HG03175 (cell line): ENCODE measurements around the gene FAM163B.
"Not testable (repeated sequence)": the region's sequence is repeated elsewhere in the genome, so short reads cannot be mapped to it uniquely, and the experiment has no call there.

Experiments used
- ATAC-seq: cut with Tn5 transposase; IDR thresholded peaks from one replicate; pipeline ENCODE4 v1.9.1; 2021; ENCODE audit warnings: mild to moderate bottlenecking, moderate library complexity; ENCODE audit not compliant: unreplicated experiment

FAM163B gene

DNA sequence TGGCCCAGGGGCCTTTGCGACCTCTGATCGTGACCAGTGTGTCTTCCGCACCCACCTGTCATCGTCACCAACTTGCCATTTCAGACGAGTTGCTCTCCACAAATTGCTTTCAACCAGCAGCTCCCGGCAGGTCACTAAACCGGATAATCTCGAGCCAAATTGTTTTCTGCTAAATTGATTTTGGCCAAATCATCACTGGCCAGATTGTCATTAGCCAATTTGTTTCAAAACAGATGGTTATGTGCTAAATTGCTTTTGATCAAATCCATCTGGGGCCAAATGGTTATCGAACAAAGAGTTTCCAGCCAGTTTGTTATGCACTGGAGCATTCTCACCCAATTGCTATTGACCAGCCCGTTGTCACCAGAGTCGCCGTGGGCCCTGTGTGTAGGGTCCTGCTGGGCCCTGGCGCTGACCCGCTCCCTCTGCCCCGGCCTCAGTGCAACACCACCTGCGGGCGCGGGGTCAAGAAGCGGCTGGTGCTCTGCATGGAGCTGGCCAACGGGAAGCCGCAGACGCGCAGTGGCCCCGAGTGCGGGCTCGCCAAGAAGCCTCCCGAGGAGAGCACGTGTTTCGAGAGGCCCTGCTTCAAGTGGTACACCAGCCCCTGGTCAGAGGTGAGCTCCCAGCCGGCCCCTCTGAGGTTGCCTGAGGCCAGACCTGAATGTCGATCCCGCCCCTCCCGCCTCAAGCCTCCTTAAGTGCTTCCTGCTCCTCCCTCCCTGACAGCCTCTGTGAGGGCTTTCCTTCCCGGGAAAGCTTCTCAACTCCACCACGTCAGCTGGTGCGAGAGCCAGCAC lies 39.1 kb downstream of the FAM163B start:
- no peak for ATAC-seq

DNA sequence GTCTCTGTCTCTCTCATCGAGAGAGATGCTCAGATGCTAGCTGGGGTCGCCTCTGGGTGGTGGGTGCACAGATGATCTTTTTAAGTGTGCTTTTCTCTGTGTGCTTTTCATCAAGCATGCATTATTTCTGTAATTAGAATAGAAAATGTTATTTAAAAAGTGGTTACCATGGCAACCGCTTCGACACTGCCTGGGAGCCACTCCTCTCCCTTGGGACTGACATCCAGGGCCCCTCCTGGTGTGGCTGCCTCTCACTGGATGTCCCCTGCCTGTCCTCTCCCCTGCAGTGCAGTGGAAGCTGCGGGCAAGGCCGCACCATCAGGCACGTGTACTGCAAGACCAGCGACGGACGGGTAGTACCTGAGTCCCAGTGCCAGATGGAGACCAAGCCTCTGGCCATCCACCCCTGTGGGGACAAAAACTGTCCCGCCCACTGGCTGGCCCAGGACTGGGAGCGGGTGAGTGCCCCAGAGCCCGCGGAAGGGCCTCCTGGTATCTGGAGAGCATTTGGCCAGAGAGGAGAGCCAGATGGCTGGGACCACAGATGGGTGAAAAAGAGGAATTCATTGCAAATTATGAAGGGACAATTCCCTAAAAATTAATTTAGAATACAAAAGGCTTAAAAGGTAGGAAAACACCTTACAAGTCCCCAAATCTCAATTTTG lies 39.9 kb downstream of the FAM163B start:
- ATAC-seq = no peak

DNA sequence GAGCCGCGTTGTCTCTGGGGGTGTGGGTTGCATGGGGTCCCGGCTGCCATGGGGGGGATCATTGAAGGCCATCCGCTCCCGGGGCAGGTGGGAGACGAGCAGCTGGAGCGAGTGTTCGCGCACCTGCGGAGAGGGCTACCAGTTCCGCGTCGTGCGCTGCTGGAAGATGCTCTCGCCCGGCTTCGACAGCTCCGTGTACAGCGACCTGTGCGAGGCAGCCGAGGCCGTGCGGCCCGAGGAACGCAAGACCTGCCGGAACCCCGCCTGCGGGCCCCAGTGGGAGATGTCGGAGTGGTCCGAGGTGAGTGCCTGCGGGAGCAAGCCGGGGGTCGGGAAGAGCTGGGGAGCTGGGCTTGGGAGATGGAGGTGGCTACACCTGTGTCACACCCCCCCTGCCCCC lies 41.0 kb downstream of the FAM163B start:
- no peak for ATAC-seq

DNA sequence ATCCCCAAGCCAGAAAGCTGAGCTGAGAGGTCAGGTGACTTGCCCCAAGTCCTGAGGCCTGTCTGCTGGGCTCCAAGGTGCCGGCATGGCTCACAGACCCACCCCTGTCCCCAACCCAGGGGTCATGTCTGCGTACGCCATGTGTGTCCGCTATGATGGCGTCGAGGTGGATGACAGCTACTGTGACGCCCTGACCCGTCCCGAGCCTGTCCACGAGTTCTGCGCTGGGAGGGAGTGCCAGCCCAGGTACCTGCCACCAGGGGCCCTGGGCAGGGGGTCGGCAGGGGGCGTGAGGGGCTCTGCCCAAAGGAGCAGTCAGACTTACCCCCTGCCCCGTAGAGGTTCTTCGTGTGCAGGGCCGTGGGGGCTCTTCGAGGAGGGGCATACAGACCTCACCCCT lies 42.4 kb downstream of the FAM163B start:
- no peak for ATAC-seq

DNA sequence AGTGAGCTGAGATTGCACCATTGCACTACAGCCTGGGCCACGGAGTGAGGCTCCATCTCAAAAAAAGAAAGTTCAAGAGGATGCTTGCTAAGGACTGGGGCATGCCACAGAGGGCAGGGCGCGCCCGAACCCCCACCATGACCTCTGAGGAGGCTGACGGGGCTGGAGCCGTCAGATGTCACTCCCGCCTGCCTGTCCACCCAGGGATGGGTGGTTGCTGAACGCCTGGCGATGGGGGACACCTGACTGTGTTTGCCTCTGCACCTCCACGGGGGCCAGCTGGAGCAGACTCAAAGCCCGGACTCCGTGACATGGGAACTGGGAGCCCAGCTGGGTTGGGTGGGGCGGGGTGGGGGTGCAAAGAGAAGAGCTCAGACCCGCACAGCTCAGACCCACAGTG lies 42.8 kb downstream of the FAM163B start:
- ATAC-seq = no peak

DNA sequence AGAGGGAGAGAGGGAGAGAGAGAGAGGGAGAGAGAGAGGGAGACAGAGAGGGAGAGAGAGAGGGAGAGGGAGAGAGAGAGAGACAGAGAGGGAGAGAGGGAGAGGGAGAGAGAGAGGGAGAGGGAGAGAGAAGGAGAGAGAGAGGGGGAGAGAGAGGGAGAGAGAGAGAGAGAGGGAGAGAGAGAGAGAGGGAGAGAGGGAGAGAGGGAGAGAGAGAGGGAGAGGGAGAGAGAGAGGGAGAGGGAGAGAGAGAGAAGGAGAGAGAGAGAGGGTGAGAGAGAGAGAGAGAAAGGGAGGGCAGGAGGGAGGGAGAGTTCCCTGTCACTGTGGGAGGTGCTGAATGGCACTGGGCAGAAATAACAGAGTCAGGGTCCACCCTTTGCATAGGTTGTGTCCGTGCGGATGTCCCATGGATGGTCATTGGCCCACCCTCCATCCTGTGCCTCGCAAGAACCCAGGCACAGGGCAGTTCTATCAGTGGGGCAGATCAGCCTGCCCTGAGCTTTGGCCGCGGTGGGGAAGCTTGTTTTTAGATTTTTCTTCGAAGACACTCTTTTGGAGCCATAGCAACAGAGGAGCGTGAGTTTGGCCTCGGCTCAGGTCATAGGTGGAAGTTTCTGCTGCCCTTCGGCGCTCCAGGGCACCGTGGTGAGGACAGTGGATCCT lies 44.6 kb downstream of the FAM163B start:
- ATAC-seq = no peak

DNA sequence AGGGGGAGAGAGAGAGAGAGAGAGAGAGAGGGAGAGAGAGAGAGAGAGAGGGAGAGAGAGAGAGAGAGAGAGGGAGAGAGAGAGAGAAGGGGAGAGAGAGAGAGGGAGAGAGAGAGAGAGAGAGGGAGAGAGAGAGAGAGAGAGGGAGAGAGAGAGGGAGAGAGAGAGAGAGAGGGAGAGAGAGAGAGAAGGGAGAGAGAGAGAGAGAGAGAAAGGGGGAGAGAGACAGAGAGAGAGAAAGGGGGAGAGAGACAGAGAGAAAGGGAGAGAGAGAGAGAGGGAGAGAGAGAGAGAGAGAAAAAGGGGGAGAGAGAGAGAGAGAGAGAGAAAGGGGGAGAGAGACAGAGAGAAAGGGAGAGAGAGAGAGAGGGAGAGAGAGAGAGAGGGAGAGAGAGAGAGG lies 45.4 kb downstream of the FAM163B start:
- not testable (repeated sequence) for ATAC-seq

DNA sequence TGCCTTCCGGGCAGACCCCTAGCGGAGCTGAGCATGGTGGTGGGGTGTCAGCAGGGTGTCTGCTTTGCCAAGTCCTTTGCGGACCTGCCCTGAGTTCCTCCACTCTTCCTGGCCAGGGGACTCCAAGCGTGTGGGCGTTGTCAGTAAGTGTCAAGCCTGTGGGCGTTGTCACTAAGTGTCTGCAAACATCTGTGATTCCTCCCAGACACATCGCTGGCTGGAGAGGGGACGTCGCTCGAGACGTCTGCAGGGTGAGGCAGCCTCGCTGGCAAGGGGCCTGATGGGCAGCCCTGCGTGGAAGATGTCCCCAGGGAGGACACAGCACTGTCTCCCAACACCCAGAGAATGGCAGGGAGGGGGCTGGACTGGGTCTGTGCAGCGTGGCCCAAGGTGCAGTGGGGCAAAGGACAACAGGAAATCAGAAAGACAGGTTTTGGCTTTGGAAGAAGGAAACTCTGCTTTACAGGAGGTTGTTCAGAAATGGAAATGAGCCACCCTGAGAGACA lies 45.8 kb downstream of the FAM163B start:
- ATAC-seq = no peak

DNA sequence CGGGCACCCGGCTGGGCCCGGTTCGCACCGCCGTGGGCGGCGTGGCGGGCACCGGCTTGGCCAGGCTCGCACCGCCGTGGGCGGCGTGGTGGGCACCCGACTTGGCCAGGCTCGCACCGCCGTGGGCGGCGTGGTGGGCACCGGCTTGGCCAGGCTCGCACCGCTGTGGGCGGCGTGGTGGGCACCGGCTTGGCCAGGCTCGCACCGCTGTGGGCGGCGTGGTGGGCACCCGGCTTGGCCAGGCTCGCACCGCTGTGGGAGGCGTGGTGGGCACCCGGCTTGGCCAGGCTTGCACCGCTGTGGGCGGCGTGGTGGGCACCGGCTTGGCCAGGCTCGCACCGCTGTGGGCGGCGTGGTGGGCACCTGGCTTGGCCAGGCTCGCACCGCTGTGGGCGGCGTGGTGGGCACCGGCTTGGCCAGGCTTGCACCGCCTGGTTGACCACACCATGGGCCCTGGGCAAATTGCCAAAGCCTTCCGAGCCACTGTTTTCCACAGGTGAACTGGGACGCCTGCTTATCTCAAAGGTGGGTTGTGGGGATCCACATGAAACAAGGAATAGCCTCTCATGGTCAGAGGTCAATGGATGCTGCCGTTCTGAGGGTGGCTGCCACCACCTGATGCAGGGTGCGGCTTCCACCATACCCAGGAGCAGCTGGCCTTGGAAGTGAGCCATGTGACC lies 46.4 kb downstream of the FAM163B start:
- no peak for ATAC-seq

DNA sequence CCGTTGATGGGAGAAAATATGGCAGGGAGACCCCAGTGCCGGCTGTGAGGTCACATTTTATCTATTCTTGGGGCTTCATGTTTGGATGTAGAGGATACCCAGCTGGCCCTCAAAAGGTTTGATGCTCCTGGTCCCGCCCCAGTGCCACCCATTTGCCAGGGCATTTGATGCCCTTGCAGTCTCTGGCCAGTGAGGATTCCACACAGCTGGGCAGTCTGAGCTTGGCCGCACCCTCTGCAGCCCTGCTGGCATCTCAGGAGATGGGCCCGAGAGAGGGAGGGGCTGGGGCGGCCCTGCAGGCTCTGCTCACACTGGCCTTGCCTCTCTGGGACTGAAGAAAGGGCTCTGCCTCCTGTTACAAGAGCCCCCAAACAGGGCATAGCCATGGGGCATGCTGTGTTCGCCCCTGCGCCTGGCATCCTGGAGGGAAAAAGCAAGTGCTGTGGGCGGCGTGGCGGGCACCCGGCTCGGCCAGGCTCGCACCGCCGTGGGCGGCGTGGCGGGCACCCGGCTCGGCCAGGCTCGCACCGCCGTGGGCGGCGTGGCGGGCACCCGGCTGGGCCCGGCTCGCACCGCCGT lies 47.1 kb downstream of the FAM163B start:
- ATAC-seq = no peak

DNA sequence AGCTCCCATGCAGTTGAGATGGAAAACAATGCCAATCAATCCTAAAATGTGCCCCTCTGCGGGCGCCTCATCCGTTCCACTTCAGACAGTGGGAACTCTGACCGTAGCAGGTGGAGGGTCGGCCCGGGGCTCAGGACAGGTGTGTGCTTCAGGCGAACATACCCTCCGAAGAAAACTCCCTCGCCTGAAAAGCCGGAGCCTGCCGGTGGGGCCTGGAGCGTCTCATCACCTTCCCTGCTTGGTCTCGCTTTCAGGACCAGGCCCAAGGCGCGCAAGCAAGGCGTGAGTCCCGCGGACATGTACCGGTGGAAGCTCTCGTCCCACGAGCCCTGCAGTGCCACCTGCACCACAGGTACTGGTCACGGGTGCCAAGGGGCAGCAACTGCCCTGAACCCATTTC lies 48.2 kb downstream of the FAM163B start:
- ATAC-seq = no peak

DNA sequence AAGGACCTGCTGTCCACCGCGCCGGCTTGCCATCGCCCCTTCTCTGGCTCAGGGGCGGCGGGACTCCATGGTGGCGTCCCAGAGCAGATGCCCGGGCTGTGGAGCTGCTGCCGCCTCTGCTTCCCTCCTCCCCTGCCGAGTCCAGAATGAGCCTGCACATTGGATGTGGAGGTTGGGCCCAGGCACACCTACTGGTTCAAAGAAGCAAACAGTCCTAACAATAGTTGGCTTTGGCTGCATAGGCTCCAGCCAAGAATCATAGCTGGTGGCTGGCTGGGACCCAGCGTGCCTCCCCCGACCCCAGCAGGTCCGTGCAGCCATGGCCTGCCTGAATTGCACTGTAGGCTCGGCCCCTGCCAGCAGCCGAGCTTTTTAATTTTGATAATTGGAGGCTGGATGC lies 48.9 kb downstream of the FAM163B start:
- no peak for ATAC-seq

DNA sequence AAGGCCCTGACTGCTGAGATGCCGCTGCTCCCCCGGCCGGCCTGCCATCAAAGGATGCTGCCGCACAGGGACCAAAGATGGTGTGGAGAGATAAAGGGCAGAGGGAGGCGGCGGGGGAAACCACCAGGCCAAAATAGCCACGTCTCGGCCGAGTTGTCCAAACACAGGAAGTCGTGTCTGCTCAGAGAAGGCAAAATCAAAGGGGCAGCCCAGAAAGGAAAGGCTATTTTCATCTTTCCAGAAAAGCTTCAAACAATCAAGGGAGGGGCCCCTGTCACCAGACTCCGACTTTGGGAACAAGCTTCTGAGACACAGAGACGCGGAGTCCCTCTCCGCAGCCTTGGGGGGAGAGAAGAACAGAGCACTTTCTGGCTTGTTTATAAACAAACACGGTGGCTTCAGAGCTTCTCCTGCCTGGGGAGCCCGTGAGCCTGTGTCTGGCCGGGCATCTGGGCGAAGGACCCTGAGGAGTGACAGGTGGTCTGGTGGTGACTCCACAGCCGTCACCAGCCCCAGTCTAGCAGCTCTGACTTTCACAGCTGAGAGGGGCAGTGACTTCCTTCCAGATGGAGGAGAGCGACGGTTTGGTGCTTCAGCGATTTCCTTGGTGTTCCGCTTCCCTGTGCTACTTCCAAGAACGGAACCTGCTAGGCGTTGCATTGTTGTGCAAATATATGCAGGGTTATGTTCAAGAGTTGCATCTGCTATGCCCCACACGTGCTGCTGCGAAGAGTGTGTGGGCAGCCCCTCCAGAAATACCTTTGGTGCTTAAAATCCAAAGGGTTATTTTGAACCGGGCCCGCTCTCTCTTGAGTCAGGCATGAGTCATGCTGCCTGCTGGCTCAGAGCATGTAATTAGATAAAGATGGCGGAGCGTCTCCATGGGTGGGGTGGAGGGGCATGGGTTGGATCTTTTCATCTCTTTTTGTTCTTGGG lies 50.7 kb downstream of the FAM163B start:
- ATAC-seq = peak; percentile 60

DNA sequence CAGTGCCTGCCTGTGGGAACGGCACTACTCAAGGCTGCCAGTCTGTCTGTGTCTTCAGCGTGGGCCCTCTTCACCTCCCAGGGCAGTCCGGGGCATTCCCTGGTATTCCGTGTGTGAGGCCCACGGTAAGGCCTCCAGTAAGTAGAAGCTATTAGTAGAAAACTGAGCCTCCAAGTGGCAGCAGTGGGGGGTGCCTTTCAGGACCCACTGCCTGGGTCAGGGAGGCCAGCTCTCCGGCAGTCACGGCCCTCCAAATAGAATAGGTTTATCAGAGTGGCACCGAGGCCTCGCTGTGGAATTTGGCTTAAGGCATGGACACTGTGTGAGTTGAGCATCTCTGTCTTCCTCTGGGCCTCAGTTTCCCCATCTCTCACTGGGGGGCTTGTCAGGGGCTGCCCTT lies 51.6 kb downstream of the FAM163B start:
- ATAC-seq = no peak

DNA sequence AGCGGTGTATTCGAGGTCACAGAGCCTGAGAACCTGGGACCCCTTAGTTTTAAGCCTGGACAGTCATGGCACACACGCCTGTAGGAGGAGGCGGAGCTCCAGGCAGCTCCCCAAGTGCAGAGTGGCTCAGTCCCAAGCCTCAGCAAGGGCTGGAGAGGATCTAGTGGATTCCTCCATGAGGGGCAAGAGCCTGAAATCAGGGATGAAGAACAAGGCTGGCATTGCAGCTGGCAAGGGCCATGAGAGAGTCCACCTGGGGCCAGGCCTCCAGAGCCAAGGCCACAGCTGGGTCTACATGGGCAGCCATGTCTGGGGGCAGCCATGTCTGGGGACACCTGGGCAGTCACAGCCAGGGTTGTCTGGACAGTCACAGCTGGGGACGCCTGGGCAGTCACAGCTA lies 52.8 kb downstream of the FAM163B start:
- ATAC-seq = no peak

DNA sequence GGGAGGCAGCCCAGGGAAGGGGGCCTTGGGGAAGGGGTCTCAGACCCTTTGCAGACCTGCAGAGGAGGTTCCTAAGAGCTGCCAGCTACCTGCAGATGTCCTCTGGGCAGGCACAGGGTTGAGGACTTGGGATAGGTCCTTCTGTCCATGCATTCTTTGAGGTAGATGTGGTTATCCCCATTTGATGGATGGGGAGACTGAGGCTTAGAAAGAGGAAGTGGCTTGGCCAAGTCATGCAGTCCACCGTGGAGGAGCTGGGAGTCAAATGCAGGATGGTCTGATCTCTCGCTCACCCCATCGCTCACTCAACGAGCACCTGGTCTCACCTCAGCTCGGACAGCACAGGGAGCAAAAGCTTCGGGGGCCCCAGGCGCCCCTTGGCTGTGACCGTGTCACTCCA lies 54.5 kb downstream of the FAM163B start:
- ATAC-seq = no peak

DNA sequence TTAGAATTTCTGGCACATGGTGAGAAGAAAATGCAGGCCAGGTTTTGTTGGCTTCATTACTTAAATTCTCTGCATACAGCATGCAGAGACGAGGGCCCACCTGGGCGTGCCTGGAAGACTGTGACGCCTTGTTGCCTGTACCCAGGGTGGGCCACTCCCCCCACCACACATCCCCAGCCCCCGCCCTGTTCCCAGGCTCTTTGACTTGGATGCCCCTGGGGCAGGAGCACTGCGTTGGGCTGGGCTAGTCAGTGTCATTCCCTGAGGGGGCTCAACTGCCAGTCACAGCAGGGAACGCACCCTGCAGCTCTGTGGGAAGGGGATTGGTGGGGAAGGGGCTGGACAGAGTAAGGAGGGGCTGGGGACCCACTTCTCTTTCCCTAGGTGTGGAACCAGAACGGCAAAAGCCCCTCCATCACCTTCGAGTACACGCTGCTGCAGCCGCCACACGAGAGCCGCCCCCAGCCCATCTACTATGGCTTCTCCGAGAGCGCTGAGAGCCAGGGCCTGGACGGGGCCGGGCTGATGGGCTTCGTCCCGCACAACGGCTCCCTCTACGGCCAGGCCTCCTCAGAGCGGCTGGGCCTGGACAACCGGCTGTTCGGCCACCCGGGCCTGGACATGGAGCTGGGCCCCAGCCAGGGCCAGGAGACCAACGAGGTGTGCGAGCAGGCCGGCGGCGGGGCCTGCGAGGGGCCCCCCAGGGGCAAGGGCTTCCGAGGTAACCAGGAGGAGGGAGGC lies 55.0 kb downstream of the FAM163B start:
- ATAC-seq = no peak

DNA sequence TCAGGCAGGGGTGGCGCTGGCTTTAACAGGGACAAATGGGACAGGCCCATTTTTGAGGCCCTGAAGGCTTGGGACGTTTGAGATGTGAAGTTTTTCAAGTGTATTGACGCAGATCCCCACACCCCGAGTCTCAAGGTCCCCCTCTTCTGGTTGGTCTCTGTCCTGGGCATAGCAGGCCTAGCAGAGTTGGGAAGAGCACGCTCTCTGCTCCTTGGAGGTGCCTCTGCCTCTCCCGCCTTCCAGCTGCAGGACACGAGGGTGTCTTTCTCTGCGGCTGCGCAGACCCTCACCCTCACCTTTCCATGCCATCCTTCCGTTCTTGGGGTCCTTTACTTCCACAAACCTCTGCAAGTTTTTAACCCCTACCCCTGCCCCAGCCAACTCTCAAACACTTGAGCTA lies 56.1 kb downstream of the FAM163B start:
- no peak for ATAC-seq

DNA sequence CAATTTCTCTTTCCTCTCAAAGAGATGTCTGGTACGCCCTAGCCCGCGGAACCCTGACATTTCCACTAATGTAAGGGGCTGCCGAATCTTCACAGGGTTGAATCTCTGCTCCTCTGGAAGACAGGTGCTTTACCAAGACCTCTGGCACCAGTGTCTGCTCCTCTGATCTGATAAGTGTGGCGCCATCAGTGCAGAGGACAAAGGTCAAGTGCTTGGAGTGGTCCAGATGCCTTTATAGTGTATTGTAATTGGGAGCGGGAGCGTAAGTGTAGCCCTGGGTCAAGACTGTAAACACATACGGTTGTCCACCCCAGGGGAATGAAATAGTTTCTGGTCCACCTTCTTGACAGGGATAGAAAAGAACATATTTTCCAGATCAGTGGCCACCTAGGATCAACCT lies 57.0 kb downstream of the FAM163B start:
- no peak for ATAC-seq
